OCI-LY7 (cell line): ENCODE results near the gene STAT5A. TPM values are rescaled to one million over a fixed set of nuclear protein-coding genes. Genes with fewer than 3 reads are reported as not detected.

Experiments used
- BruUV-seq: library from RNA; stranded (reverse); fragments of 400-500 nt; replicated peaks from 2 replicates; lab custom pipeline; 2021; lab: Mats Ljungman, UMichigan
- CTCF ChIA-PET: fragments of 300-600 bp; sonication (Branson Sonifier 250); formaldehyde crosslinking; loops from one replicate; lab custom pipeline; 2022; ENCODE audit warnings: antibody characterized with exemption; ENCODE audit not compliant: unreplicated experiment; lab: Charles Lee
- POLR2A ChIA-PET: fragments of 300-600 bp; sonication (Branson Sonifier 250); formaldehyde crosslinking; loops from one replicate; lab custom pipeline; 2022; ENCODE audit warnings: antibody characterized with exemption; lab: Charles Lee
- DNase-seq: peaks from one replicate; pipeline ENCODE4 v3.0.0-alpha.2; 2015; ENCODE audit warnings: low spot score
- H2AFZ ChIP-seq: fragments of 200-600 bp; sonication (generic), shearing (Covaris generic); 2 replicates; pipeline ENCODE4 v1.6.1; 2014; ENCODE audit warnings: mild to moderate bottlenecking, antibody characterized with exemption, low read length, moderate library complexity
- H3K27ac ChIP-seq: fragments of 200-600 bp; sonication (generic); 2 replicates; pipeline ENCODE4 v1.5.1; 2014; ENCODE audit warnings: mixed run types, low read depth, mild to moderate bottlenecking, moderate library complexity, low read length, inconsistent platforms; ENCODE audit not compliant: poor library complexity, severe bottlenecking
- H3K36me3 ChIP-seq: fragments of 200-600 bp; sonication (generic); 2 replicates; pipeline ENCODE4 v1.6.1; 2014; ENCODE audit warnings: mild to moderate bottlenecking, antibody characterized with exemption, low read length, moderate library complexity, mixed read lengths; ENCODE audit not compliant: insufficient read depth
- H3K4me1 ChIP-seq: fragments of 200-600 bp; sonication (generic); 2 replicates; pipeline ENCODE4 v1.5.1; 2014; ENCODE audit warnings: mild to moderate bottlenecking, low read length; ENCODE audit not compliant: insufficient read depth, poor library complexity, severe bottlenecking
- H3K4me2 ChIP-seq: fragments of 200-600 bp; sonication (generic); 2 replicates; pipeline ENCODE4 v1.6.1; 2014; ENCODE audit warnings: mild to moderate bottlenecking, low read length
- H3K4me3 ChIP-seq: fragments of 200-600 bp; sonication (generic); 2 replicates; pipeline ENCODE4 v1.5.1; 2014; ENCODE audit warnings: mild to moderate bottlenecking, low read depth, low read length; ENCODE audit not compliant: poor library complexity, severe bottlenecking
- H3K79me2 ChIP-seq: fragments of 200-600 bp; sonication (generic); 2 replicates; pipeline ENCODE4 v1.6.1; 2016; ENCODE audit warnings: low read depth, mild to moderate bottlenecking, low read length, moderate library complexity, mixed read lengths; ENCODE audit not compliant: insufficient read depth
- H3K9me2 ChIP-seq: fragments of 200-600 bp; sonication (generic); 2 replicates; pipeline ENCODE4 v1.6.1; 2016; ENCODE audit warnings: mild to moderate bottlenecking, low read length, mixed read lengths; ENCODE audit not compliant: insufficient read depth
- H3K9me3 ChIP-seq: fragments of 200-600 bp; sonication (generic); 2 replicates; pipeline ENCODE4 v1.6.1; 2014; ENCODE audit warnings: mild to moderate bottlenecking, mixed run types, low read length, mixed read lengths
- H4K20me1 ChIP-seq: fragments of 200-600 bp; sonication (generic); 2 replicates; pipeline ENCODE4 v1.6.1; 2014; ENCODE audit warnings: mild to moderate bottlenecking, antibody characterized with exemption, low read length, moderate library complexity, mixed read lengths; ENCODE audit not compliant: insufficient read depth
- EZH2phosphoT487 ChIP-seq: fragments of 200-600 bp; sonication (generic); IDR thresholded peaks from 2 replicates; pipeline ENCODE4 v1.6.1; 2018; ENCODE audit warnings: low read depth, borderline replicate concordance, mild to moderate bottlenecking, mixed run types, antibody characterized with exemption, low read length, moderate library complexity, mixed read lengths
- intact Hi-C: fragments of 100-400 bp; cut with micrococcal nuclease; formaldehyde crosslinking; loops from one replicate; pipeline ENCODE4 v1.10.0; 2022; ENCODE audit not compliant: unreplicated experiment
- total RNA-seq, 2 experiments: library from RNA; depleted of rRNA in 1 of 2; stranded (reverse); fragments of >200 nt in 1 of 2; shearing (Covaris generic) in 1 of 2; gene quantifications; 2 replicates each; pipeline ENCODE4 v1.2.3, GENCODE V29; 2014 to 2022
- TF ChIP-seq, protein P1 (sequence below): fragments of 200-600 bp; sonication (generic); conservative IDR thresholded peaks from 2 replicates; pipeline ENCODE4 v1.5.1; 2014; ENCODE audit warnings: mild to moderate bottlenecking, antibody characterized with exemption, low read length, moderate library complexity, mixed read lengths

The STAT5A gene
- total RNA-seq, 2 experiments from 2014 or later = 1.9 to 7.9 TPM

GRCh38 chr17:42274812-42275526 lies 13.3 kb upstream of the STAT5A start:
- Histone ChIP-seq H2AFZ (peak overlapping the region; percentile 73; the same call in 1 of the 2 replicates), H3K4me1 (peaks cover 46% of the 10 kb centered on the region)
- intact Hi-C loops = loop anchor here (10.0 kb wide), 1 partner anchor 50 kb away; no protein-coding TSS in a partner anchor

GRCh38 chr17:42275527-42276358 lies 12.6 kb upstream of the STAT5A start:
- peak; percentile 30 for DNase-seq

More at GRCh38 chr17:42274812-42275526, 13.3 kb upstream of the STAT5A start:
- no peaks in the 10 kb centered on the region for H3K9me3 ChIP-seq
- H3K9me2 ChIP-seq = no peaks in the 10 kb centered on the region
- peak overlapping the region; percentile 91 for H3K4me2 ChIP-seq
- CTCF ChIA-PET = interaction anchor here (1.1 kb wide), 1 partner anchor 53 kb away, joined by 3 read pairs; no protein-coding TSS in a partner anchor
- TF ChIP-seq EZH2phosphoT487 = no peak
- TF ChIP-seq, protein P1, sequence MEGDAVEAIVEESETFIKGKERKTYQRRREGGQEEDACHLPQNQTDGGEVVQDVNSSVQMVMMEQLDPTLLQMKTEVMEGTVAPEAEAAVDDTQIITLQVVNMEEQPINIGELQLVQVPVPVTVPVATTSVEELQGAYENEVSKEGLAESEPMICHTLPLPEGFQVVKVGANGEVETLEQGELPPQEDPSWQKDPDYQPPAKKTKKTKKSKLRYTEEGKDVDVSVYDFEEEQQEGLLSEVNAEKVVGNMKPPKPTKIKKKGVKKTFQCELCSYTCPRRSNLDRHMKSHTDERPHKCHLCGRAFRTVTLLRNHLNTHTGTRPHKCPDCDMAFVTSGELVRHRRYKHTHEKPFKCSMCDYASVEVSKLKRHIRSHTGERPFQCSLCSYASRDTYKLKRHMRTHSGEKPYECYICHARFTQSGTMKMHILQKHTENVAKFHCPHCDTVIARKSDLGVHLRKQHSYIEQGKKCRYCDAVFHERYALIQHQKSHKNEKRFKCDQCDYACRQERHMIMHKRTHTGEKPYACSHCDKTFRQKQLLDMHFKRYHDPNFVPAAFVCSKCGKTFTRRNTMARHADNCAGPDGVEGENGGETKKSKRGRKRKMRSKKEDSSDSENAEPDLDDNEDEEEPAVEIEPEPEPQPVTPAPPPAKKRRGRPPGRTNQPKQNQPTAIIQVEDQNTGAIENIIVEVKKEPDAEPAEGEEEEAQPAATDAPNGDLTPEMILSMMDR = no peak
- no TSS peak for BruUV-seq
- peaks cover 41% of the 10 kb centered on the region; the same call in 1 of the 2 replicates for H3K79me2 ChIP-seq
- no peak for DNase-seq
- POLR2A ChIA-PET = interaction anchor here (0.9 kb wide), 1 partner anchor 27 kb away, joined by 4 read pairs; no protein-coding TSS in a partner anchor
- H3K27ac ChIP-seq = no peak overlapping the region
- peak overlapping the region; percentile 91 for H3K4me3 ChIP-seq
- no peaks in the 10 kb centered on the region for H3K36me3 ChIP-seq
- peaks cover 23% of the 10 kb centered on the region; the same call in 1 of the 2 replicates for H4K20me1 ChIP-seq

More at GRCh38 chr17:42275527-42276358, 12.6 kb upstream of the STAT5A start:
- no TSS peak for BruUV-seq
- Histone ChIP-seq H3K4me1 (peaks cover 46% of the 10 kb centered on the region), H2AFZ (peak overlapping the region; percentile 73), H3K9me3 (no peaks in the 10 kb centered on the region), H3K4me2 (peak overlapping the region; percentile 91), H3K4me3 (peak overlapping the region; percentile 91), H4K20me1 (peaks cover 23% of the 10 kb centered on the region; the same call in 1 of the 2 replicates), H3K9me2 (no peaks in the 10 kb centered on the region), H3K36me3 (no peaks in the 10 kb centered on the region), H3K79me2 (peaks cover 36% of the 10 kb centered on the region; the same call in 1 of the 2 replicates), H3K27ac (no peak overlapping the region)
- ChIA-PET POLR2A (interaction anchor here (0.9 kb wide), 1 partner anchor 27 kb away, joined by 4 read pairs; no protein-coding TSS in a partner anchor), CTCF (no interaction called here)
- TF ChIP-seq EZH2phosphoT487 = no peak
- TF ChIP-seq, protein P1 = 0 out of 2 replicates have a peak, but pooled peaks have one; percentile 24
- intact Hi-C loops = loop anchor here (10.0 kb wide), 1 partner anchor 51 kb away; no protein-coding TSS in a partner anchor
